ENCODE results near the gene TMUB1. TPM values are rescaled to one million over a fixed set of nuclear protein-coding genes. Genes with fewer than 3 reads are reported as not detected.

Gene TMUB1
- total RNA-seq, 1 donor from 2014 or later = 45.7 TPM

- no peak for DNase-seq
- H3K27ac Mint-ChIP-seq (ENCODE audit: unreplicated experiment) = peak overlapping the region; percentile 33
- TF ChIP-seq CTCF (IDR thresholded peaks at IDR 0.05; ENCODE audit: partially characterized antibody, unreplicated experiment) = no peak
- peaks cover 30% of the 10 kb centered on the region for H3K27me3 Mint-ChIP-seq (ENCODE audit: unreplicated experiment)
- no peaks in the 10 kb centered on the region for H3K36me3 Mint-ChIP-seq (ENCODE audit: unreplicated experiment)
- H3K9me3 Mint-ChIP-seq (ENCODE audit: unreplicated experiment) = peaks cover 22% of the 10 kb centered on the region
- H3K4me3 Mint-ChIP-seq (ENCODE audit: unreplicated experiment) = peak overlapping the region; percentile 79
- H3K4me1 Mint-ChIP-seq (ENCODE audit: low read depth, unreplicated experiment) = peaks cover 32% of the 10 kb centered on the region
Observed at GRCh38 chr7:151126491-151127137, 43.3 kb upstream of the TMUB1 start.

GRCh38 chr7:151125846-151126481 is 42.7 kb upstream of the TMUB1 start:
- peak overlapping the region; percentile 83 for H3K4me3 Mint-ChIP-seq (ENCODE audit: unreplicated experiment)
- H3K27me3 Mint-ChIP-seq (ENCODE audit: unreplicated experiment) = peaks cover 30% of the 10 kb centered on the region
- peaks cover 21% of the 10 kb centered on the region for H3K9me3 Mint-ChIP-seq (ENCODE audit: unreplicated experiment)
- H3K36me3 Mint-ChIP-seq (ENCODE audit: unreplicated experiment) = no peaks in the 10 kb centered on the region
- no peak for TF ChIP-seq CTCF (IDR thresholded peaks at IDR 0.05; ENCODE audit: partially characterized antibody, unreplicated experiment)
- peak; percentile 77 for DNase-seq
- peaks cover 33% of the 10 kb centered on the region for H3K4me1 Mint-ChIP-seq (ENCODE audit: low read depth, unreplicated experiment)
- H3K27ac Mint-ChIP-seq (ENCODE audit: unreplicated experiment) = peak overlapping the region; percentile 79

- peak; percentile 84 for DNase-seq
- Mint-ChIP-seq H3K36me3 (ENCODE audit: unreplicated experiment) (no peaks in the 10 kb centered on the region), H3K4me1 (ENCODE audit: low read depth, unreplicated experiment) (peaks cover 33% of the 10 kb centered on the region), H3K27me3 (ENCODE audit: unreplicated experiment) (peaks cover 29% of the 10 kb centered on the region), H3K9me3 (ENCODE audit: unreplicated experiment) (peaks cover 21% of the 10 kb centered on the region), H3K27ac (ENCODE audit: unreplicated experiment) (peak overlapping the region; percentile 79), H3K4me3 (ENCODE audit: unreplicated experiment) (peak overlapping the region; percentile 83)
- TF ChIP-seq CTCF (IDR thresholded peaks at IDR 0.05; ENCODE audit: partially characterized antibody, unreplicated experiment) = no peak
Observed at GRCh38 chr7:151125470-151125845, 42.2 kb upstream of the TMUB1 start.

- Mint-ChIP-seq H3K4me1 (ENCODE audit: low read depth, unreplicated experiment) (peaks cover 33% of the 10 kb centered on the region), H3K9me3 (ENCODE audit: unreplicated experiment) (peaks cover 19% of the 10 kb centered on the region), H3K36me3 (ENCODE audit: unreplicated experiment) (no peaks in the 10 kb centered on the region), H3K4me3 (ENCODE audit: unreplicated experiment) (peak overlapping the region; percentile 83), H3K27ac (ENCODE audit: unreplicated experiment) (peak overlapping the region; percentile 79), H3K27me3 (ENCODE audit: unreplicated experiment) (peaks cover 26% of the 10 kb centered on the region)
- DNase-seq = no peak
- TF ChIP-seq CTCF (IDR thresholded peaks at IDR 0.05; ENCODE audit: partially characterized antibody, unreplicated experiment) = no peak
Observed at GRCh38 chr7:151124899-151125399, 41.7 kb upstream of the TMUB1 start.

- Mint-ChIP-seq H3K4me1 (ENCODE audit: low read depth, unreplicated experiment) (peaks cover 33% of the 10 kb centered on the region), H3K27ac (ENCODE audit: unreplicated experiment) (peak overlapping the region; percentile 79), H3K27me3 (ENCODE audit: unreplicated experiment) (peaks cover 26% of the 10 kb centered on the region), H3K36me3 (ENCODE audit: unreplicated experiment) (no peaks in the 10 kb centered on the region), H3K9me3 (ENCODE audit: unreplicated experiment) (peaks cover 19% of the 10 kb centered on the region), H3K4me3 (ENCODE audit: unreplicated experiment) (peak overlapping the region; percentile 83)
- no peak for TF ChIP-seq CTCF (IDR thresholded peaks at IDR 0.05; ENCODE audit: partially characterized antibody, unreplicated experiment)
- no peak for DNase-seq
Observed at GRCh38 chr7:151124481-151124880, 41.2 kb upstream of the TMUB1 start.
